ENCODE measurements around the gene NAA25.

Gene NAA25

GRCh38 chr12:112108202-112109079 lies at the start of gene NAA25:
TSS of gene NAA25 (minus strand) at chr12:112108783. CDS start at chr12:112108773, 10 bp downstream.
- peak; percentile 74 for DNase-seq

GRCh38 chr12:112153893-112154219 lies 45.3 kb upstream of the NAA25 start:
- no peak for DNase-seq

- no peak for DNase-seq
Measured at GRCh38 chr12:112153181-112153892, 44.8 kb upstream of the NAA25 start.

- no peak for DNase-seq
Measured at GRCh38 chr12:112151766-112152541, 43.4 kb upstream of the NAA25 start.

DNA sequence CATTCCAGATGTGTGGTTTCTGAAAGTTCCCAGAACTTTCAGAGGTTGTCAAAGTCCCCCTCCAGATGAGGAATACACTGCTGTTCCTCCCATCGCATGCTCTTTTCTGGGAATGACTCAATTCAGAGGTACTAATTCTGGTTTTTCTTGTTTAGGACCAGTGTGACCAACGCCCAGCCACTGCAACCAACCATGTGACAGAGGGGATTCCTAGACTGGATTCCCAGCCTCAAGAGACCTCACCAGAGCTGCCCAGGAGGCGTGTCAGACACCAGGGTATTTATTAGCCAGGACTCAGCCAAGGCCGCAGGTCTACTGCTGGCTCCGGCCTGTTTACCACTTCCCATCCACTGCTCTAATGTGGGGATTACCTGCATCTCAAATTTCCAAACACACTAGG lies 41.0 kb upstream of the NAA25 start:
- DNase-seq, result no peak

DNA sequence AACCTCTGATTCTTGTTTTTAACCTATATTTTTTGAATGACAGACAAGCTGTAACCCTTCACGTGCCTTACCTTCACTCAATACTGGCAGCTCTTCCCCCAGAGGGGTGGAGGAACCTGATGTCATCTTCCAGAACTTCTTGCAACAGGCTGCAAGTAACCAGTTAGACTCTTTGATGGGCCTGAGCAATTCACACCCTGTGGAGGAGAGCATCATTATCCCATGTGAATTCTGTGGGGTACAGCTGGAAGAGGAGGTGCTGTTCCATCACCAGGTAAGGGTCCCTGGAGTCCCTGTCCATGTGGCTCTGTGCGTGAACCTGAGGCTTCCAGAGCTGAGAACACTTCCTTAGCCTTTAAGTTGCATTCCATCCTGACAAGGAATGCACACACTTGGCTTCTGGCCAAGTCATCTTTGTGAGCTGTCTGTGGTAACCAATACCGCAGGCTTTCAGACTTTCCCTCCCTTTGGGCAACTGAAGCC lies 39.5 kb upstream of the NAA25 start:
- no peak for DNase-seq

DNA sequence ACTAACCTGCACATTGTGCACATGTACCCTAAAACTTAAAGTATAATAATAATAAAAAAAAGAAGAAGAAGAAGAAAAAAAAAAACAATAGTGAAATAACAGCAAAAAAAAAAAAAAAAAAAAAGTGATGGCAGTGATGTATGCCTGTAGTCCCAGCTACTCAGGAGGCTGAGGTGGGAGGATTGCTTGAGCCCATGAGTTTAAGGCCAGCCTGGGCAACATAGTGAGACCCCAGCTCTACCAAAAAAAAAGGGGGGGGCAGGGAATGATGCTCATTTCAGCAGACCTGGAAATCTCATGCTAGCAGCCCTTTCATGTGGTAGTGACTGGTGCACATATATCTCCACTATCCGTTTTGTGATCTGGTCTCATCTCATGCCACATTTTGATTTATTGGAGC lies 37.5 kb upstream of the NAA25 start:
- DNase-seq, result no peak

DNA sequence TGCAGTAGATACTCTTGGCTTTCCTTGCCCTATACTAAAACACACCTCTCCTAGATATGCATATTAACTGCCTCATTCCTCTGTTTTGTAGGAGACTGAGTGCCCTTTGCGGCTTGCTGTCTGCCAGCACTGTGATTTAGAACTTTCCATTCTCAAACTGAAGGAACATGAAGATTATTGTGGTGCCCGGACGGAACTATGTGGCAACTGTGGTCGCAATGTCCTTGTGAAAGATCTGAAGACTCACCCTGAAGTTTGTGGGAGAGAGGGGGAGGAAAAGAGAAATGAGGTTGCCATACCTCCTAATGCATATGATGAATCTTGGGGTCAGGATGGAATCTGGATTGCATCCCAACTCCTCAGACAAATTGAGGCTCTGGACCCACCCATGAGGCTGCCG lies 32.1 kb upstream of the NAA25 start:
- DNase-seq, result no peak

GRCh38 chr12:112134731-112135130 lies 26.1 kb upstream of the NAA25 start:
- DNase-seq, result no peak

GRCh38 chr12:112133418-112133817 lies 24.8 kb upstream of the NAA25 start:
- DNase-seq, result no peak

GRCh38 chr12:112131686-112132085 lies 23.1 kb upstream of the NAA25 start:
- DNase-seq, result no peak

DNA sequence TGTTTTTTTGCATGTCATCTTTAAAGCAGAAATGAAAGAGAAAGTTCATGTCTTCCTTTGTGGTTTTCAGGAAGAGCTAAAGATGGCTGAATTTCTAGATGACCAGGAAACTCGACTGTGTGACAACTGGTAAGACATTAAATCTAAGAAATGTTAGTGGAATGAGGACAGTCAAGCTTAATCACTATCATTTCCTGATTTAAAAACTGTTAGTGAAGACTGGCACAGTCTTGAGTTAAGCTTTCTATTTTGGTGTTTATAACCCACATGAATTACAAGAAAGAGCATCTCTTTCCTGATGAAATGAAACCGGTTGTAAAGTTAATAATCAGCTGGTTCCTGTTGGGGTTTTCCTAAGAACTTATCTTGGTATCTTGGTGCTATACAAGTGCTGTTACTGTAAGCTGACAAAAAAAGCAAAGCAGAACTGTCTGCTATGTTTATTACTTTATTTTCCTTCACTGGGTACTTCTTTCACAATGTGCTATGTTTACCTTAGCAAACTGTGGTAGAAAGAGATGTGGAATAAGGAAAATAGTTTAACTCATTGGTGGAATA lies 21.9 kb upstream of the NAA25 start:
- no peak for DNase-seq

- DNase-seq, result no peak
Measured at GRCh38 chr12:112126911-112127310, 18.3 kb upstream of the NAA25 start.

DNA sequence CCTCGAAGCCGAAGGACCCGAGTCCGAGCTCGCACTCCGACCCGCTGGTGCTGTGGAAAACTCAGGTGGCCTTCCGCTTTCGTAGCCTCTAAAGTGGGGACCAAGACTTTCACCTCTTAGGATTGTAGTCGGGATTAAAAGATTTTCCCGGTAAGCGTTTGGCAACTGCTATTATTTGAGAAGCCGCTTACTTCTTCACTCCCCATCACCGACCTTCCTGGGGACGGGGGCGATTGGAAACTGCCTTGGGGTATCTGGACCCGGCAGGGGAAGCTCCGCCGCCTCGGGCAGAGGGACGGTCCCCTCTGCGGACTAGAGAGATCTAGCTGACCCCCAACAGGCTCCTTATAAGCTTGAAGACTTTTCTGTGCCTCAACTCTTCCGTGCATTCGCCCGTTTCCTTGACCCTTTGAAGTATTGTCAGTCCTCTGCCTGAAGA lies 17.4 kb upstream of the NAA25 start:
- no peak for DNase-seq

DNA sequence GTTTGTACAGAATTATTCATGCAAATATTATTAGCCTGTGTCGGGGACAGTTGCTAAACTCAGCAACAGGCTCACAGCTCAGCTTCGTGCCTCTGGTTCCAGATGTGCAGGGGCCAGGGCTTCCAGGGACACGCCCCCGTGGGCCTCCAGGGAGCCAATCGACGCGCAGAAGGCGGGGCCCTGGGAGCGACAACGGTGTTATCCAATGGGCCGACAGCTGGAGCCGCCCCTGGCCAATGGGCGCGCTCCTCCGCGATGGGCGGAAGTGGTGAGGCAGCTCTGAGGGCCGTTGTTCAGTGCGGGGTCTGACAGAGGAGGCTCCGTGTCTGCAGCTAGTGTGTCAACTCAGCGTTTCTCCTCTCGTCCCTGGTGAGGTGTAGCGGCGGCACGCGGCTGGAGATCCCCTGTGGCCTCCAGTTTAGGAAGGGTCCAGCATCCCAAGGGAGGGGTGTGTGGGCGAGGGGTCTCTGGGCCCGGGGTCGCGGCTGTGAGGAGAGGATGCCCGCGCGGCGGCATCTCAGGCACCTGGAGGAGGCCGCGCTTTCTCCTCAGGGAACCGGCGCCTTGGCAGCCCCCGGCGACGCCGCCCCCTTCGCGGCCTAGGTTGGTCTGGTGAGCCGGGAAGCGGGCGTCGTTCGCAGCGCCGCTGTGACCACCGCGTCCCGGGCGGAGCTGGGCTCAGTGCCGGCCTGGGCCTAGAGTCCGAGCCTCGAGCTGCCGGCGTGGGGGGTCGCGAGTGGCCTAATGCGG lies 16.8 kb upstream of the NAA25 start, which contains the start of gene TRAFD1:
Gene TRAFD1, plus strand, starts transcription at position 311 of the 750 bp plus-strand sequence. CDS start 4,963 bp downstream, outside the sequence.
- peak; percentile 97 for DNase-seq

GRCh38 chr12:112124918-112125249 lies 16.3 kb upstream of the NAA25 start:
- DNase-seq, result no peak

- no peak for DNase-seq
Measured at GRCh38 chr12:112122823-112123690, 14.5 kb upstream of the NAA25 start.

DNA sequence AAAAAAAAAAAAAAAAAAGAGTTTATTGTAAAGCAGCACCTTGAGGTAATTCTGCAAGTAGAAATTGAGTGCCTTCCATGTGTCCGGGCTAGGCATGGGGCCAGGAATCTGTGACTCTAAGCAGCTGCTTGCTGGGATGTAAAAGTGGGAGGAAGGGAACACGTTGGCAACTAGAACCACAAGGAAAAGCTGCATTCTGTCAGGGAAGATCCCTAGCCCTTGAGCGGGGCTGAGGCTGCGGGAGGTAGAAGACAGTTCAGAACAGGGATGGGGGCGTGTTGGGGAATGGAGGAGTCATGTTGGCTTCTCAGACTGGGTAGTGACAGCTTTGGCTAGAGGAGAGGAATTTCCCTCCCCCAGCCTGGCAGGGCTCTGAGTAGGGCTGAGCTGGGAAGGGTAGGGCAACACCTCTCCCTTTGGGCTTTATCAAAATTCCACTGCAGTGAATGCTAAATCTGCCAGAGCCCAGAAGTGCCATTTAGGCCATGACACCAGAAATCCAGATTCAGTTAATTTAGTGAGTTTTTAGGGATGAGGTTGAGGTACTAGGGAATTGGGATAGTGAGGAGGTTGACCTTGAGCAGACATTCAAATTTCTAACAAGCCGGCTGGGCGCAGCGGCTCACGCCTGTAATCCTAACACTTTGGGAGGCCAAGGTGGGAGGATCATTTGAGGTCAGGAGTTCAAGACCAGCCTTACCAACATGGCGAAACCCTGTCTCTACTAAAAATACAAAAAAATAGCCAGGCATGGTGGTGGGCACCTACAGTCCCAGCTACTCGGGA lies 13.4 kb upstream of the NAA25 start:
- DNase-seq, result no peak

DNA sequence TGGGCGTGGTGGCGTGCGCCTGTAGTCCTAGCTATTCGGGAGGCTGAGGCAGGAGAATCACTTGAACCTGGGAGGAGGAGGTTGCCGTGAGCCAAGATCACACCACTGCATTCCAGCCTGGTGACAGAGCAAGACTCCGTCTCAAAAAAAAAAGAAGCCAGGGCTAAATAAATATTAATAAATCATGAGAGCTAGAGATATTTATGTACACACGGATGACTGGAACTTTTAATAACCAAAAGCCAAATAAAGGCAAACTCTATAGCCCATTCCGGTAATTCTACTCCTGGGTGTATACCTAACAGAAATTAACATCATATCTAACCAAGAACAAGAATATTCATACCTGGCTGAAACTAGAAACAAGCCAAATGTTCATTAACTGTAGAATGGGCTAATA lies 9.1 kb upstream of the NAA25 start:
- no peak for DNase-seq

Measured in COR-L47 (cell line).